ENCODE data around the gene MINDY1. TPM values are rescaled to one million over a fixed set of nuclear protein-coding genes. Genes with fewer than 3 reads are reported as not detected.

MINDY1 gene
- polyA plus RNA-seq, 1 donor from 2014 or later: 16.1 TPM

DNA sequence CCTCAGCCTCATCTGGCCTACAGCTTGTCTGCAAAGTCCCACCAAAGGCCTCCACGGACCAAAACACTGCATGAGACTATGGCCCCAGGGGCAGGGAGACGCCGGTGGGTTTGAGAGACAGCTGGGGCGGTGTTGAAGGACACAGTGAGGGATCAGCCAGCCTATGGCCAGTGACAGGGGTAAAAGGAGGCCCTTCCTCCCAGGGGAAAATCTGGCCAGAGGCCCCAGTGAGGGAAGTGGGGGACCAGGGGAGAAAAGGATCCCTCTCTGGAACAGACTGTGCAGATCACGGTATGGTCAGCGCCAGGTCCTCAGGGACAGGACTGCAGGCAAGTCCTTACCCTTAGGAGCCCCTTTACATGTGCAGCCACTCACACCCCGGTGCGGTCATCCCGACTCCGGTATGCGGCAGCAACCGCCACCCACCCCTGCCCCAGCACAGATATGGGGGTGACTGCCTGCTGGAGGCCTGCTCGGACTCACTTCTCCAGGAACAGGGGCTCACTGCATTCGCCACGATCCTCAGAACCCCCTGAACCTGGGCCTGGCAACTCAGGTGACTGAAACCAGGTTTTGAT lies 33.4 kb downstream of the MINDY1 start:
- Histone ChIP-seq H3K9me2 (ENCODE audit: insufficient read depth, low read length) (no peaks in the 10 kb centered on the region), H3K79me2 (replicated peaks; ENCODE audit: insufficient read depth, low read length) (peaks cover 53% of the 10 kb centered on the region), H3K4me2 (ENCODE audit: low read length) (peak overlapping the region; percentile 41), H3K36me3 (ENCODE audit: insufficient read depth, low read length) (no peaks in the 10 kb centered on the region), H4K20me1 (ENCODE audit: insufficient read depth) (no peaks in the 10 kb centered on the region), H3K27ac (ENCODE audit: low read length) (peak overlapping the region; percentile 73), H3K9ac (ENCODE audit: low read length) (peak overlapping the region; percentile 90), H3K4me3 (ENCODE audit: low read length) (peak overlapping the region; percentile 94), H3K27me3 (ENCODE audit: insufficient read depth, low read depth, low read length) (no peaks in the 10 kb centered on the region), H2AFZ (ENCODE audit: low read depth, low read length) (peak overlapping the region; percentile 65), H3F3A (ENCODE audit: insufficient read depth, low read length, poor library complexity, severe bottlenecking) (no peaks in the 10 kb centered on the region), H3K9me3 (ENCODE audit: low read length) (no peaks in the 10 kb centered on the region)
- no peak for TF ChIP-seq MXI1 (conservative IDR thresholded peaks at IDR 0.05; ENCODE audit: poor library complexity, severe bottlenecking)

DNA sequence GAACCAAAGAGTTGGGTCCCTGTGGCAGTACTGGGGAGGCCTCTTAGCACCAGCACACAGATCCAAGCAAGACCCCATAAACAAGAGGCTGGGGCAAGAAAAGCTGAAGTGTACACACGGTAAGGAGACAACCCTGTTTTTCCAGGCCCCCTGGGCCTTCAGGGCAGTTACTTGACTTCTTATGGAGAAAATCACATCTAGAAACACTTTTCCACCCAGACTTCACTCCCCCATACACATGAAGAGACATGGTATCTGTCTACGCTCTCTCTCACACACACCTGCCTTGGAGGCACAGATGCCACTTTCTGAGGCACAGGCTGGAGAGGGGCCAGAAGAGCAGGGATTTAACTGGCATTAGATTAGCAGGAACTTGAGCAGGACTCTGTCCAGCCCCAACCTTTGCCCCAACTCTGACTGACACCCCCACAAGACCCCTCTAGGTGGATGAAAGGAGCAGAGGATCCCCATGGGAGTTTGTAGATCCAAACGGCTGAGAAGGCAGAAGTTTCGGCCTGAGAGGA lies 34.2 kb downstream of the MINDY1 start:
- H3K36me3 ChIP-seq (ENCODE audit: insufficient read depth, low read length): no peaks in the 10 kb centered on the region
- peaks cover 53% of the 10 kb centered on the region for H3K79me2 ChIP-seq (replicated peaks; ENCODE audit: insufficient read depth, low read length)
- H3F3A ChIP-seq (ENCODE audit: insufficient read depth, low read length, poor library complexity, severe bottlenecking): no peaks in the 10 kb centered on the region
- peak overlapping the region; percentile 13 for H3K4me2 ChIP-seq (ENCODE audit: low read length)
- no peaks in the 10 kb centered on the region for H3K9me3 ChIP-seq (ENCODE audit: low read length)
- H3K27ac ChIP-seq (ENCODE audit: low read length): no peak overlapping the region
- no peaks in the 10 kb centered on the region for H3K27me3 ChIP-seq (ENCODE audit: insufficient read depth, low read depth, low read length)
- no peaks in the 10 kb centered on the region for H4K20me1 ChIP-seq (ENCODE audit: insufficient read depth)
- H2AFZ ChIP-seq (ENCODE audit: low read depth, low read length): no peak overlapping the region
- no peaks in the 10 kb centered on the region for H3K9me2 ChIP-seq (ENCODE audit: insufficient read depth, low read length)
- TF ChIP-seq EP300 (conservative IDR thresholded peaks at IDR 0.05; ENCODE audit: poor library complexity, severe bottlenecking) (no peak), EZH2 (IDR thresholded peaks at IDR 0.05; ENCODE audit: borderline replicate concordance, insufficient read depth, low read length, poor library complexity, severe bottlenecking) (no peak), MXI1 (conservative IDR thresholded peaks at IDR 0.05; ENCODE audit: poor library complexity, severe bottlenecking) (no peak), TAF1 (IDR thresholded peaks at IDR 0.05; ENCODE audit: low read depth) (no peak), RAD21 (conservative IDR thresholded peaks at IDR 0.05) (no peak), SMC3 (conservative IDR thresholded peaks at IDR 0.05; ENCODE audit: poor library complexity) (no peak)
- TF ChIP-seq, protein P1, sequence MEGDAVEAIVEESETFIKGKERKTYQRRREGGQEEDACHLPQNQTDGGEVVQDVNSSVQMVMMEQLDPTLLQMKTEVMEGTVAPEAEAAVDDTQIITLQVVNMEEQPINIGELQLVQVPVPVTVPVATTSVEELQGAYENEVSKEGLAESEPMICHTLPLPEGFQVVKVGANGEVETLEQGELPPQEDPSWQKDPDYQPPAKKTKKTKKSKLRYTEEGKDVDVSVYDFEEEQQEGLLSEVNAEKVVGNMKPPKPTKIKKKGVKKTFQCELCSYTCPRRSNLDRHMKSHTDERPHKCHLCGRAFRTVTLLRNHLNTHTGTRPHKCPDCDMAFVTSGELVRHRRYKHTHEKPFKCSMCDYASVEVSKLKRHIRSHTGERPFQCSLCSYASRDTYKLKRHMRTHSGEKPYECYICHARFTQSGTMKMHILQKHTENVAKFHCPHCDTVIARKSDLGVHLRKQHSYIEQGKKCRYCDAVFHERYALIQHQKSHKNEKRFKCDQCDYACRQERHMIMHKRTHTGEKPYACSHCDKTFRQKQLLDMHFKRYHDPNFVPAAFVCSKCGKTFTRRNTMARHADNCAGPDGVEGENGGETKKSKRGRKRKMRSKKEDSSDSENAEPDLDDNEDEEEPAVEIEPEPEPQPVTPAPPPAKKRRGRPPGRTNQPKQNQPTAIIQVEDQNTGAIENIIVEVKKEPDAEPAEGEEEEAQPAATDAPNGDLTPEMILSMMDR (IDR thresholded peaks at IDR 0.05; ENCODE audit: poor library complexity, severe bottlenecking): no peak
- TF ChIP-seq, protein P2, sequence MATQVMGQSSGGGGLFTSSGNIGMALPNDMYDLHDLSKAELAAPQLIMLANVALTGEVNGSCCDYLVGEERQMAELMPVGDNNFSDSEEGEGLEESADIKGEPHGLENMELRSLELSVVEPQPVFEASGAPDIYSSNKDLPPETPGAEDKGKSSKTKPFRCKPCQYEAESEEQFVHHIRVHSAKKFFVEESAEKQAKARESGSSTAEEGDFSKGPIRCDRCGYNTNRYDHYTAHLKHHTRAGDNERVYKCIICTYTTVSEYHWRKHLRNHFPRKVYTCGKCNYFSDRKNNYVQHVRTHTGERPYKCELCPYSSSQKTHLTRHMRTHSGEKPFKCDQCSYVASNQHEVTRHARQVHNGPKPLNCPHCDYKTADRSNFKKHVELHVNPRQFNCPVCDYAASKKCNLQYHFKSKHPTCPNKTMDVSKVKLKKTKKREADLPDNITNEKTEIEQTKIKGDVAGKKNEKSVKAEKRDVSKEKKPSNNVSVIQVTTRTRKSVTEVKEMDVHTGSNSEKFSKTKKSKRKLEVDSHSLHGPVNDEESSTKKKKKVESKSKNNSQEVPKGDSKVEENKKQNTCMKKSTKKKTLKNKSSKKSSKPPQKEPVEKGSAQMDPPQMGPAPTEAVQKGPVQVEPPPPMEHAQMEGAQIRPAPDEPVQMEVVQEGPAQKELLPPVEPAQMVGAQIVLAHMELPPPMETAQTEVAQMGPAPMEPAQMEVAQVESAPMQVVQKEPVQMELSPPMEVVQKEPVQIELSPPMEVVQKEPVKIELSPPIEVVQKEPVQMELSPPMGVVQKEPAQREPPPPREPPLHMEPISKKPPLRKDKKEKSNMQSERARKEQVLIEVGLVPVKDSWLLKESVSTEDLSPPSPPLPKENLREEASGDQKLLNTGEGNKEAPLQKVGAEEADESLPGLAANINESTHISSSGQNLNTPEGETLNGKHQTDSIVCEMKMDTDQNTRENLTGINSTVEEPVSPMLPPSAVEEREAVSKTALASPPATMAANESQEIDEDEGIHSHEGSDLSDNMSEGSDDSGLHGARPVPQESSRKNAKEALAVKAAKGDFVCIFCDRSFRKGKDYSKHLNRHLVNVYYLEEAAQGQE (IDR thresholded peaks at IDR 0.05; ENCODE audit: borderline replicate concordance): no peak
- H3K9ac ChIP-seq (ENCODE audit: low read length): no peak overlapping the region
- H3K4me3 ChIP-seq (ENCODE audit: low read length): peak overlapping the region; percentile 94
